ENCODE measurements around the gene SH3GL1.
"Not testable (repeated sequence)": the region's sequence is repeated elsewhere in the genome, so short reads cannot be mapped to it uniquely, and the experiment has no call there.

Gene SH3GL1

DNA sequence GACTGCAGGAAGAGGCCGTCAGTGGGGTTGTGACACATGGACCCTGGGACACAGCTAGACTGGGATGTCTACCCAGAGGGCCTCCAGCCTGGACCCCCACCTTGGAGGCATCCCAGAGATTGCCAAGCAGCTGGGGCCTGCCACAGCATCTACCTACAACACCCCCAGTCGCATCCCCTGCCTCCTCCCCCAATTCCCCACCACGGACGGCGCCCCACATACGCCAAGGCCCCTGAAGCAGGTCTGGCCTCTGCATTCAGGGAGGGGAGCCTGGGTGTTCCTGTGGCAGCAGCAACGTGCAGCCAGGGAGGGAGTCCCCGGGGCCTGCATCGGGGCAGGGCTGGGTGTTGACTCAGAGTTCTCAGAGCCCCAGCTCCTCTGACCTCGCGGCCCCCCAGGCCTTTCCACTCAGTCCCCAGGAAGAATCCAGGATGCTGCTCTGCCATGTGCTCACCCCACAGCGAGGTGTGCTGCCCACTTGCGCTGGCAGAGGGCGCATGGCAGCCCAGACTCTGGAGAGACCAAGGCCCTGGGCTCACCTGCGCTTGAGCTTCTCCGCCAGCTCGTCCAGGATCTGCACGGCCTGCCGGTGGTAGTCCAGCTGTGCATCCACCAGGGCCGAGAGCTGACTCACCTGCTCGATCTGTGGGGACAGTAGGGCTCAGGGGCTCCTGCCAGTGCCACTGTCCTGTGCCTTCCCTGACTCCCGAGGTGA is 37.4 kb downstream of the SH3GL1 start:
- no peak for DNase-seq (ENCODE audit: low read depth)

DNA sequence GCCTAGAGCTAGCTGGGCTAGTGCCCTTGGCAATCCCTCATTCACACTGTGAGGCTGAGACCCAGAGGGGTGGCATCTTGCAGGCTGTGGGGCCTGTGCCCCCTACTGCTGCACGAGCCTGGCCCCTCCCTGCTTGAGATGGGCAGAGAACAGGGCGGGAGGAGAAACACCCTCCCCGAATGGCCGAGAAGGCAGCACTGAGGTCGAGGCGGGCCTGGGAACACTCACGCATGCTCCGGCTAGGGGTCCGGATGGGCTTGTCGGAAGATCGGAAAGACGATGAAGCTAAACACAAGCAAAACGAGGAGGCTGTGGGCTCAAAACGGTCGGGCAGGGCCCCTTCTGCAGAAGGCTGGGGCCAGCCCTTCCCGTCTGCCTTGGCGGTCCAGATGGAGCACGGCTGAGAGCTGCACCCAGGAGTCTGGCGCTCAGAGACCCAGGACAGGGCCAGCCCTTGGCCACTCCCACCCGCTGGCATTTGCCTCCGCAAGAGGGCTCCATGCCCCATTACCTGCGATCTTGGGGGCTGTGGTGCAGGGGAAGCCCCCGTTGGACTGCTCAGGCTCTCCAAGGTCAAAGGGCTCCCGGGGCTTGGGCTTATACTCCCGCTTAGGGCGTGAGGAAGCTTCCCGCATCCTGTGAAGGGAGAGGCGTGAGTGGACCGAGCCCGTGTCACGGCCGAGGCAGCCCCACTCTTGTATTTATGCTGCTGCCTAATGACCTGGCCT is 38.1 kb downstream of the SH3GL1 start:
- no peak for DNase-seq (ENCODE audit: low read depth)

DNA sequence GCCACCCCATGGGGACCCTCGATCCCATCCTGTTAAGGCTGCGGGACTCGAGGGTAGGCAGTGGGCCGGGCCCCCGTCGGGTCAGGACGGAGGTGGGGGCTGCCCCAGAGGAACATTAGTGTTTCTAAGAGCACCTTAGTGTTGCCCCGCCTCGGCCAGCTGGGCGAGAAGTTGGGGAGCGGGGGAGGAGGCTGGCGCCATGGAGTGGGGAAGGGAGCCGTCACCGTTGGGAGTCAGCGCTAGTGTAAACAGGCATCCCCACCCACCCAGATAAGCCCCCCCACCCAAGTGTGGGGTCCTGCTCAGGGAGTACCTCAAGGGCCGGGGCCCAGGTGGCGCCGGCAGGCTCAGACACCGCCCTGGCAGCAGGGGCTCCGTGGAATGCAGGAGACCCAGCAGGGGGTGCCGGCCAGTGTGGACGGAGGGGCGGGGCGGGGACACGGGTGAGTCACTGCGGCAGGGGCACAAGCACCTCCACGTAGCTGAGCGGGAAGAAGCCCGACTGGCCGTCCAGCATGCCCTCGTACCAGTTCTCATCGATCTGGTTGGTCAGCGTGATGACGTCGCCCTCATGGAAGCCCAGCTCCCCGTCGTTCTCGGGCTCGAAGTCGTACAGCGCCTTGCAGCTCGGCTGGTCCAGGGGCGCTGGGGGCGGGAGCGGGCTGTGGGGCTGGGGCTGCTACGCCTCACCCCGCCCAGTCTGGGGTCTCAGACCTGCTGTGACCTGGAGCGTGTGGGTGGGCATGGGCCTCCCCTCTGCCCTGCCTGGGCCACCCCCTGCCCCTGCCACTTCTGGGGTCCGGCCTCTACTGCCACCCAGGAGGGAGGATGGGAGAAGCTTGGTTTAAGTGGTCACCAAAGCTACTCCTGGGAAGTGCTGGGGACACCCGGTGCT is 38.9 kb downstream of the SH3GL1 start:
- no peak for DNase-seq (ENCODE audit: low read depth)

DNA sequence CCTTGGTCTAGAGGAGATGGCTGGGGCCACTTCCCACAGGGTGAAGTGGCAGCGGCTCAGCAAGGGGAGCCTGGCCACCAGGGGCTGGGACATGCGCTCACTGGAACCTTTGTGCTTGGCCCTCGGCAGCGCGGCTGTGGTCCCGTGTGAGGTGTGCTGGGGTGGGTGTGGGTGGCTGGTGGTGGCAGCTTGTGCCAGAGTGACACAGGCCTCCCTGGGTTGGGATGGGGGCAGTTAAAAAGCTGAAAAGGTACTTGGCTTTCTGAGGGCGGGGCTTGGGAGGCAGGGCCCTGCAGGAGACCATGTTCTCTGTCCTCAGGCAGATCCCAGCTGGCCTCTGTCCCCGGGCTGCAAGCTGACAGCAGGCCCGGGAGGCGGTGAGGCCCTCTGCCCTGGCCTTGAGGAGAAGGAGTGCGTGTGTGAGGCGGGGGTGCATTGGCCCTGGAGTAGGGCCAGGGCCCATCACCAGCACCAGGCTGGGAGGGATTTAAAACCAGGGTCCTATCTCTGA is 39.7 kb downstream of the SH3GL1 start:
- no peak for DNase-seq (ENCODE audit: low read depth)

DNA sequence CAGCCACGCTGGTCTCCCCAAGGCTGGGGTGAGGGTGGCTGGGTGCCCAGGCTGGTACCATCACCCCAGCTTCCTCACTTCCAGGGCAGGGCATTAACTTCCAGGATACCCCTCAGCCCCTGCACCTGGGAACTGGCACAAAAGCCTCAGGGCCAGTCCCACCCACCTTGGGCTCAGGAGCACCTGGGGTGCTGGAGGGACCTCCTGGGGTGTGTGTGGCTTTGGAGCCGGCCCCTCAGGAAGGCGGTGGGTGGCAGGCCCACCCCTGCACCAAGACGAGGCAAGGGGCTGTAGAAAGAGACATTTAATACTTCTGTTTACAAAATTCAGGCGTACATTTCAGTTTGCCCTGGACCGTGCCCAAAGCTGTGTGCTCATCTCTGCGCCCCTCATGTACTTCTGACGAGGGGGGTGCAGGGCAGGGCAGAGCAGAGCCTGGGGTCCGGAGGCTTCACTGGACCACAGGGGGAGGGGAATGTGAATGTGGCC is 40.2 kb downstream of the SH3GL1 start:
- DNase-seq (ENCODE audit: low read depth): no peak

DNA sequence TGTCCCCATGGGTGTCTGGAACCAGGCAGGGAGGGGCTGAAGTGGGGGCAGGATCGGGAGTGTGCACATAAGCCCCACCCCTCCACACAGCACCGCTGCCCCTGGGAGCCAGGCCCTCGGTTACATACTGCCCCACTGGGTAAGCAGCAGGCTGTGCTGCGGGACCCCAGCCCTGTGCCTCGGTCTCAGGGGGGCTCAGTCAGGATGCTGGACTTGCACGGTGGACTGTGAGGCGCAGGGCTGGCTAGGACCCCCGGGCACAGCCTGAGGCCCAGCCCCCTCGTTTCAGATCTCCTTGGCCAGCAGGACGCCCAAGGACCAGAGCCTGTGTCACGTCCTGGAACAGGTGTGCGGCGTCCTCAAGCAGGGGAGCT is 40.7 kb downstream of the SH3GL1 start:
- DNase-seq (ENCODE audit: low read depth): no peak

DNA sequence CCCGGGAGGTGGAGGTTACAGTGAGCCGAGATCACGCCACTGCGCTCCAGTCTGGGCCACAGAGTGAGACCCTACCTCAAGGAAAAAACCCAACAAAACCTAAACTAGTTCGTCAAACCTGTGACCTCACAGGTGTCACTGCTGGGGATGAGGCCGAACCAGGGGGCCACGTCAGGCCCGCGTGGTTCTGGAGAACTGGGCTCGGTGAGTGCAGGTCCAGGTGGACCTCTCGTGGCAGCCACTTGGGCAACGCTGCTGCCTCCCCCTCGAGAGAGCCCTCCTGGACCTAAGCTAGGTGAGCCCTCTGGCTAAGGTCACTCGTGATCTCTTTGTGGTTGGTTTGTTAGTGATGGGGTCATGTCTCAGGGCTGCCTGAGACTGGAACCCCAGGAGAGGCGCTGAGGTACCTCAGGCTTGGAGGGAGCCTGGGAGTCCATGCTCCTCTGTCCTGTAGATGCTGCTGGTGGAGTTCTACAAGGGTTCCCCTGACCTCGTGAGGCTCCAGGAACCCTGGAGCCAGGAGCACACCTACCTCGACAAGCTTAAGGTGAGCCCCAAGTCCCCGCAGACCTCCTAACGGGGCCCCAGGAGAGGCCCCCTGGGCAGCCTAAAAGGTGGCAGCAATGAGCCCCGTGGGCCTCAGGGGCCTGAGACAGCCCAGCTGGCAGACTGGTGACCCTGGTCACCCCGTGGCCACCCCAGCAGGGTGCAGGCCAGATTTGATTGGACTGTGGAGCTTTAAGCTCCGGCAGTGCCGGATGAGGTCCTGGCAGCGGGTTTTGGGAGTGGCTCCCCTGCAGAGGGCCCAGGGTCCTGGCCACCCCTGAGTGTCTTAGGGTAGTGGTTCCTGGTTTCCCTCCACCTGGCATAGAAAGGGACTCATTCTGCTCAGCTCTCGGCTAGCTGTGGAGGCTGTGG is 41.4 kb downstream of the SH3GL1 start:
- no peak for DNase-seq (ENCODE audit: low read depth)

DNA sequence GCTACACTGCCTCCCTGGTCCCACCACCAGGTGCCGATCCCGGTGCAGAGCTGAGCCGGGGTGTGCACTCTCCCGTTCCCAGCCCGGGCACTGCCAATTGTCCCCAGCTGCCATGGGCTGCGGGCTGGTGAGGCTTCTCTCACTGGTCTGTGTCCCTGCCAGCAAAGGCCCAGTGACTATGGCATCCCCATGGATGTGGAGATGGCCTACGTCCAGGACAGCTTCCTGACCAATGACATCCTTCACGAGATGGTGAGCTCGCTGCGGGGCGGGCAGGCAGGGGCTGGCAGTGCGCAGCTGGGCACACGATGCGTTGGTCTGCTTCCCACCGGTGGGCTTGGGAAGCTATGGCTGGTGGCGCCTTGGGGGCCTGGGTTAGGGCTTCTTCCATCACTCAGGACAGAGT is 42.4 kb downstream of the SH3GL1 start:
- no peak for DNase-seq (ENCODE audit: low read depth)

DNA sequence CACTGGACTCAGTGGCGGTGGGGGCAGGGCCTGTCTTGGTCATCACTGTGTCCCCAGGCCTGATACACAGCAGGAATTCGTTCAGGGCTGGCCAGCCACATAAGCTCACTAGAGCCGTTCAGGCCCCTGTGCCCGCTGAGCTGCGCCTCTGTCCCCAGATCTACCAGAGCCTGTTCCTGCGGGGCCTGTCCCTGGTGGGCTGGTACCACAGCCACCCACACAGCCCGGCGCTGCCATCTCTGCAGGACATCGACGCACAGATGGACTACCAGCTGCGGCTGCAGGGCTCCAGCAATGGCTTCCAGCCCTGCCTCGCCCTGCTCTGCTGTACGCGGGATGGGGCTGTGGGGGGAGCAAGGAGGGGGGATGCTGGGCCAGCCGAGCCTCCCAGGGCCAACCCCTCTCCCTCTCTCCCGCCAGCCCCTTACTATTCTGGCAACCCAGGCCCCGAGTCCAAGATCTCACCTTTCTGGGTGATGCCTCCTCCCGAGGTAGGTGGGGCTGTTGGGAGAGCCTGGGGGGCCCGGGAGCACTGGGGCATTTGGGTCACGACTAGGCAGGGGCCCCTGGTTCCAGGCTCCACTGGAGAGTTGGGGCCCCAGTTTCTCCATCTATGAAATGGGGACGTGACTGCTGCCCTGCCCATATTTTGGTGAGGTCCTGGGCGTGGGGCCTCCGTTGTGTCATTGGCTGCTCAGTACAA is 43.1 kb downstream of the SH3GL1 start:
- DNase-seq (ENCODE audit: low read depth): no peak

DNA sequence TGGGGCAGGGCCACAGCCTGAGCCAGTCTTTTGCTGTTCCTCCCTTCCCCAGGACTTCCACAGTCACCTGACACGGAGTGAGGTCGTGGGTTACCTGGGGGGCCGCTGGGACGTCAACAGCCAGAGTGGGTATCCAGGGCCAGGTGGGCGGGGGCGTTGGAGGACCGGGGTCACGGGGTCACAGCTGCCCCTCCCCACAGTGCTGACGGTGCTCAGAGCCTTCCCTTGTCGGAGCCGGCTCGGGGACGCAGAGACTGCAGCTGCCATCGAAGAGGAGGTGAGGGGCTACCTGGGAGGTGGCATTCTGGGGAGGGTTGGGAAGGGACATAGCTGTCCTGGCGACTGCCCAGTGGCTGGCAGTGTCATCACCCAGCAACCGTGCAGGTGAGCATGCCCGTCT is 45.5 kb downstream of the SH3GL1 start:
- no peak for DNase-seq (ENCODE audit: low read depth)

DNA sequence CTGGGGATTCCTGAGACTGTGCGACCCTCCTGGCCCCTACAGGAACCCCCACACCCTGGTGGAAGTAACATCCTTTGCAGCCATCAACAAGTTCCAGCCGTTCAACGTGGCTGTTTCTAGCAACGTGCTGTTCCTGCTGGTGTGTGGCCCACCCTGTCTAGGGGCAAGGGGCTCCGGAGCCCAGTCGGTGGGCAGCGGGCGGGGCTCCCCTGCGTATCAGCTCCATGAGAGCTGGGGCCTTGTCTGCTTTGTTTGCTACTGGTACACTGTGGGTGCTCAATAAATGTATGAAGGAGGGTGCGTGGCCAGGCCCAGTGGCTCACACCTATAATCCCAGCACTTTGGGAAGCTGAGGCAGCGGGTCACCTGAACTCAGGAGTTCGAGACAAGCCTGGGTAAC is 46.1 kb downstream of the SH3GL1 start:
- DNase-seq (ENCODE audit: low read depth): no peak

DNA sequence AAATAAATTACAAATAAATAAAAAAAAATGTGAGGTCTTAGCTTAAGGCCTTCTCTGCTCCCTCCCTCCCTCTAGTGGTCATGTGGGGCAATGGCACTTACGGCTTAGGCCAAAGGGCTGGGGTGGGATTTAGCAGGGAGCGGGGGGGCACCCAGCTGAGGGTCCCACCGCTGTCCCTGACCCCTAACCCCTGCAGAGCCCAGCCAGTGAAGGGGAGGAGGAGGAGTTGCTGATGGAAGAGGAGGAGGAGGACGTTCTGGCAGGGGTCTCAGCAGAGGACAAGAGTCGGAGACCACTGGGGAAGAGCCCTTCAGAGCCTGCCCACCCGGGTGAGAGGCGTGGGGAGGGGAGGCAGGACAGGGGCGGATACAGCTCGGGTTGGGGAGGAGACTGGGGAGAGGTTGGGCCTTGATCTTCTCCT is 47.6 kb downstream of the SH3GL1 start:
- no peak for DNase-seq (ENCODE audit: low read depth)

DNA sequence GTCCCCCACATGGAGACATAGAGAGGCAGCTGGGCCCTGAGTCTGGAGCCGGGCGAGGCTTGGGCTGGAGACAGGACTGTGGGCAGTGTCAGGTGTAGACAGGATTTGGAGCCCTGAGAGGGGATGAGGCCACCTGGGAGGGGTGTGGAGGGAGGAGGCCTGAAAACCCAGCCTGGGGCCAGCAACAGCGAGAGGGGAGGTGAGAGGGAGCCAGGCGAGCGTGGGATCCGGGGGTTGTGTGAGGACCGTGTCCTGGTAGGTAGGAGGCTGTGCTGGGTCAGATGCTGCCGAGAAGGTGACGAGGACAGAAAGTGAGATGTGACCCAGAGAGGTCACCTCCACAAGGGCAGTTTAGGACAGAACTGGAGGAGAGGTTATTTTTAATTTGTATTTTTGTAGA is 49.6 kb downstream of the SH3GL1 start:
- DNase-seq (ENCODE audit: low read depth): no peak

DNA sequence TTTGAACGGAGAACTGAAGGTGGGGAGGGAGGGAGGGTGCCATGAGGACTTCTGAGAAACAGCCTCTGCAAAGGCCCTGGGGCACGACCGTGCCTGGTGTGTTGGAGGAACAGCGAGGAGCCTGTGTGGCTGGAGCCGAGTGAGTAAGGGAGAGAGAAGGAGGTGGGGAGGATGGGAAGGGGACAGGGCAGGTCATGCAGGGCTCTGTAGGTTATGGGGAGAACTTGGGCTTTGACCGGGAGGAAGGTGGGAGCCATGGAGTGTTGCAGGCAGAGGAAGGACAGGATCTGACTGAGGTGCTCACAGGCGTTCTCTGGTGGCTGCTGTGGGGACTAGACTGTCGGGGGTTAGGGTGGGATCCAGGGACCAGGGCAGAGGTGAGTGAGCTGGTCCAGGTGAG is 50.2 kb downstream of the SH3GL1 start:
- no peak for DNase-seq (ENCODE audit: low read depth)

DNA sequence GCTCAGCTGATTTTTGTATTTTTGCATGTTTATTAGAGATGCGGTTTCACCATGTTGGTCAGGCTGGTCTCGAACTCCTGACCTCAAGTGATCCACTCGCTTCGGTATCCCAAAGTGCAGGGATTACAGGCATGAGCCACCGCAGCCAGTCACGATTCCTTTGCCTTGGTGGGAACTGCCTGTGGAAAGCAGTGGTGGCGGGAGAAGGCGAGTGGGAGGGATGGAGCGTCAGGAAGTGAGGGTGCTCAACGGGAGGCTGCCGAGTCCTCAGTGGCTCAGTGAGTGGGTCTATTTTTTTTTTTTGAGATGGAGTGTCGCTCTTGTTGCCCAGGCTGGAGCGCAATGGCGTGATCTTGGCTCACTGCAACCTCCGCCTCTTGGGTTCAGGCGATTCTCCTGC is 51.1 kb downstream of the SH3GL1 start:
- not testable (repeated sequence) for DNase-seq (ENCODE audit: low read depth)

DNA sequence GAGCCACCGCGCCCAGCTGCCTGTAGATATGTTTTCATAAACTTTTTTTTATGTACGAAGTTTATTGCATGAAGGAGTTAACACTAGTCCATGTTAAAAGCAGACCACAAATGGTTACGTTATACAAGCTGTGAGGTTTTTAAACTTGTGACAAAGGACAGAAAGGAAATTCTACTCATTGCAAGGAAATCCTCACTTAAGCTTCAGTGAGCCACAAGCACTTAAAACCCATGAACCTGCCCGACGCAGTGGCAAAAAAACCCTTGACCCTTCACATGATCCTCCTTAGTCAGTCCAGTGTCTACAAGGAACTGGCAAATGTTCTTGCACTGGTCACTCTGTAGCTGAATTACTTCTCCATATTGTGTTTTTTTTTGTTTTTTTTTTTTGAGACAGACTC is 52.8 kb downstream of the SH3GL1 start:
- DNase-seq (ENCODE audit: low read depth): no peak

DNA sequence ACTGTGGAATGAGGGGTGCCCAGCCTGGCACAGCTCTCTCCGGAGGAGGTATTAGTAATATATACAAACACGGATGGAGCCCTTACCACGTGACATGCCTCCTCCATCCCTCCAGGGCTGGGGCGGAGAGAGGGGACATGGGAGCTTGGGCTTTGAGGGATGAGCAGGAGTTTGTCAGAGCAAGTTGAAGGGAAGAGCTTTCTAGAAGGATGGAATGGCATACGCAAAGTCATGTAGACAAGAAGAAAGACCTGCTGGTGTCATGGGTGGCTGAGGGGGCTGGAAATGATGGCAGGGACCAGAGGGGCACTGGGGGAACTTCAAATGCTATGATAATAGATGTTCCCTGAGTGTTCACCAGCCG is 54.3 kb downstream of the SH3GL1 start:
- DNase-seq (ENCODE audit: low read depth): no peak

DNA sequence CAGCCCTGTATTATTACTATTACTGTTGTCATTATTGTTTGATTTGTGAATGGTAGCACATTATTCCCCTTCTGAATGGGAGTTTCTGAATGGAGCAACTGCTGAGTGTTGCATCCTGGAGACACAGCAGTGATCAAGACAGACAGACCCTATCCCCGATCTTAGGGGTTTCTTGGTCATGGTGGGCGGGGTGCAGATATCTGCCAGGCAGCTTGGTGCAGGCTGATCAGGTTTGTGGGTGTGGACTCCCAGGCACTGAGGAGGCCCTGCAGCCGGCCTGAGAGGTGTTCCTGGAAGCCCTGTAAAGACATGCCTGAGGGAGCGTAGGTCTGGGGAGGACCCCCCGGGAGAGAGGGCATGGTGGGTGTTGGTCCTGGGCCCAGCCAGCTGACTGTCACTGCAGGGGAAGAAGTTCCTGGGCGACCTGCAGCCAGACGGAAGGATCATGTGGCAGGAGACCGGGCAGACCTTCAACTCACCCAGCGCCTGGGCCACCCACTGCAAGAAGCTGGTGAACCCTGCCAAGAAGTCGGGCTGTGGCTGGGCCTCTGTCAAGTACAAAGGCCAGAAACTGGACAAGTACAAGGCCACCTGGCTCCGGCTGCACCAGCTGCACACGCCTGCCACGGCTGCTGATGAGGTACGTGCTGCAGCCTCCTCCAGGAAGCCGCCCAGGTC is 54.9 kb downstream of the SH3GL1 start:
- DNase-seq (ENCODE audit: low read depth): no peak

DNA sequence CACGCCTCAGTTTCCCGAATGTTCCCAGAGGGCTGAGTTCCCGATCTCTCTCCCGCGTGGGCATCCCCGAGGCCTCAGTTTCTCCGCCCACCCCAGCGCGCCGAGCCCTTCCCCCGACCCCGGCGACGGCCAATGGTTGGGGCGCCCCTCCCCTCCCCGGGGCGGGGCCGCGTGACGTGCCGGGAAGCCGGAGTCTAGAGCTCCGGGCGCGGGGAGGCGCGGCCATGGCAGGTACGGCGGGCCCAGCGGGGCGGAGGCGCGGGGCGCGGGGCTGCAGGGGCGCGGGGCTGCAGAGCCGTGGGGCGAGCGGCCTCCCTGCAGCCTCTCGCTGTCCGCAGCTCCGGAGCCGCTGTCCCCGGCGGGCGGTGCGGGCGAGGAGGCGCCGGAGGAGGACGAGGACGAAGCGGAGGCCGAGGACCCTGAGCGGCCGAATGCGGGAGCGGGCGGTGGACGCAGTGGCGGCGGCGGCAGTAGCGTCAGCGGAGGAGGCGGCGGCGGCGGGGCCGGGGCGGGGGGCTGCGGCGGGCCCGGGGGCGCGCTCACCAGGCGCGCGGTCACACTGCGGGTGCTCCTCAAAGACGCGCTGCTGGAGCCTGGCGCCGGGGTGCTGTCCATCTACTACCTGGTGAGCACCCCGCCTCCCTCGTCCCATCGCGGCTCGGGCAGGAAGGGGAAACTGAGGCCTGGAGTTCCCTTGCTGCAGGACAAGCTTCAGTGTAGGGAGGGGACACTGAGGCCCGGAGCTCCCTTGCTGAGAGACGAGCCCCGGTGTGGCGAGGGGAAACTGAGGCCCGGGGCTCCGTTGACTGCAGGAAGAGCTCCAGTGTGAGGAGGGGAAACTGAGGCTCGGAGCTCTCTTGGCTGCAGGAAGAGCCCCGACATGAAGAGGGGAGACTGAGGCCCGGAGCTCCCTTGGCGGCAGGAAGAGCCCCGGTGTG is 56.7 kb downstream of the SH3GL1 start, which contains the start of gene MPND:
Gene MPND (plus strand): TSS at position 193 of the 938 bp plus-strand sequence. CDS start 32 bp downstream, at position 225.
- DNase-seq (ENCODE audit: low read depth): peak; percentile 92
